Retinal pigment epithelial cell (primary cell): Measurements from ENCODE around the gene EPN3.

ENCODE experiments used
- DNase-seq: peaks from one replicate; pipeline ENCODE4 v3.0.0-alpha.2; 2010; ENCODE audit warnings: low read depth
- H3K4me3 ChIP-seq: 2 replicates; pipeline ENCODE4 v1.5.1; 2011; ENCODE audit warnings: mild to moderate bottlenecking, low read length, control low read depth, moderate library complexity
- CTCF ChIP-seq: conservative IDR thresholded peaks from 2 replicates; pipeline ENCODE4 v1.5.1; 2011; ENCODE audit warnings: low read depth, low read length, control low read depth, inconsistent platforms

The EPN3 gene

GRCh38 chr17:50576864-50577263 is 44.3 kb downstream of the EPN3 start:
- TF ChIP-seq CTCF: no peak
- H3K4me3 ChIP-seq: no peak overlapping the region
- no peak for DNase-seq

GRCh38 chr17:50577451-50577954 is 45.0 kb downstream of the EPN3 start:
- TF ChIP-seq CTCF: no peak
- H3K4me3 ChIP-seq: no peak overlapping the region

DNA sequence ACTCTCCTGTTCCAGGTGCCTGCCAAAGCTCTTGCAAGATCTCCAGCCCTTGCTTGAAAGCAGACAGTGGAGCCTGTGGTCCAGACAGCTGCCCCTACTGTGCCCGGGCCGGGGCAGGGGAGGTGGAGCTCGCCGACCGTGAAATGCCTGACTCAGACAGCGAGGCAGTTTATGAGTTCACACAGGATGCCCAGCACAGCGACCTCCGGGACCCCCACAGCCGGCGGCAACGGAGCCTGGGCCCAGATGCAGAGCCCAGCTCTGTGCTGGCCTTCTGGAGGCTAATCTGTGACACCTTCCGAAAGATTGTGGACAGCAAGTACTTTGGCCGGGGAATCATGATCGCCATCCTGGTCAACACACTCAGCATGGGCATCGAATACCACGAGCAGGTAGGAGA is 45.6 kb downstream of the EPN3 start:
- TF ChIP-seq CTCF: no peak
- DNase-seq: no peak
- no peak overlapping the region for H3K4me3 ChIP-seq

More at GRCh38 chr17:50577451-50577954, 45.0 kb downstream of the EPN3 start:
- no peak for DNase-seq

- DNase-seq: no peak
- H3K4me3 ChIP-seq: no peak overlapping the region
- TF ChIP-seq CTCF: no peak
Measured at GRCh38 chr17:50579399-50579798, 46.9 kb downstream of the EPN3 start.

- no peak overlapping the region for H3K4me3 ChIP-seq
- no peak for DNase-seq
- TF ChIP-seq CTCF: no peak
Measured at GRCh38 chr17:50580646-50581045, 48.1 kb downstream of the EPN3 start.

DNA sequence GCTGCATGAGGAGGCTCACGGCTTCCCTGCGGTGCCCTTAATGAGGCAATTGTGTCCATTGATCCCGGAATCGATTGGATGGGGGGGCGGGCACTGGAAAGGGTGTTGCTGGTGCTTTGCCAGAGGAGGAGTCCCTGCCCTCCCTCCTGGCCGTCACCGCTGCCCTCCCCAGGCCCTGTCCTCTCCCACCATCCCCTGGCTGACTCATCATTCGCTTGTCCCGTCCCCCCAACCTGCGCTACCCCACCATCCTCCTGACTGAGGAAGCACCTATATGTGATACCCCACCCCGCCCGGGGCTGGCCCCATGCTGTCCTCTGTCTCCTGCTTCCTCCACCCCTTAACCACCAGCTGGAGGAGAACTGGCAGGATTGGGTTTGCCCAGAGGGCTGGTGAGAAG is 48.8 kb downstream of the EPN3 start:
- no peak overlapping the region for H3K4me3 ChIP-seq
- DNase-seq: no peak
- no peak for TF ChIP-seq CTCF

DNA sequence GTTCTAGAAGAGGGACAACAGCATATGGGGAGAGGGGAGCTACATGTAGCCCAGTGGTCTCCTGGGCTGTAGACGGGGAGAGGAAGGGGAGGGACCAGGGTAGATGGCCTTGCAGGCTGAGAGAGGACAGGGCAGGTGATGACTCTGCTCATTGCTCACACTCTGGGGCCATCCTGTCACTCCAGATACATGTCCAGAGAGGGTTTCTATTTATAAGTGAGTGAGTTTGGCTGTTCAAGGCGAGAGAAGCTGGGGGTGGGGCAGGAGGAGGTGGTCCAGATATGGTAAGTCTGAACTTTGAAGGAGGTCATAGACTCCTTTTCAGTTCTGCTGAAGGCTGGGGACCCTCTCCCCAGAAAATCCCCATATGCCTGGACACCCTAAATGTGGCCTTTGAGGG is 50.2 kb downstream of the EPN3 start:
- no peak for TF ChIP-seq CTCF
- DNase-seq: no peak
- no peak overlapping the region for H3K4me3 ChIP-seq
